GM12872 (cell line): ENCODE results near the gene IL2RA.

Experiments used
- CTCF ChIP-seq: IDR thresholded peaks from 3 replicates; pipeline ENCODE4 v1.5.1; 2011; ENCODE audit warnings: low read depth, mild to moderate bottlenecking, low read length, moderate library complexity; ENCODE audit not compliant: insufficient read depth

Gene IL2RA

GRCh38 chr10:6030217-6030616 is 31.9 kb downstream of the IL2RA start:
- no peak for TF ChIP-seq CTCF

GRCh38 chr10:6027929-6028328 is 34.2 kb downstream of the IL2RA start:
- no peak for TF ChIP-seq CTCF

GRCh38 chr10:6025683-6026255 is 36.4 kb downstream of the IL2RA start:
- TF ChIP-seq CTCF: no peak

- TF ChIP-seq CTCF: no peak
Observed at GRCh38 chr10:6024334-6024682, 37.9 kb downstream of the IL2RA start.

GRCh38 chr10:6023661-6024333 is 38.4 kb downstream of the IL2RA start:
- TF ChIP-seq CTCF: no peak

GRCh38 chr10:6022660-6023059 is 39.5 kb downstream of the IL2RA start:
- TF ChIP-seq CTCF: no peak

- TF ChIP-seq CTCF: no peak
Observed at GRCh38 chr10:6020826-6021225, 41.3 kb downstream of the IL2RA start.
